Measurements from ENCODE around the gene CDON. TPM values are rescaled to one million over a fixed set of nuclear protein-coding genes. Genes with fewer than 3 reads are reported as not detected.

The CDON gene
- total and polyA plus RNA-seq, 2 donors from 2014 or later = 0.45 to 4.0 TPM

DNA sequence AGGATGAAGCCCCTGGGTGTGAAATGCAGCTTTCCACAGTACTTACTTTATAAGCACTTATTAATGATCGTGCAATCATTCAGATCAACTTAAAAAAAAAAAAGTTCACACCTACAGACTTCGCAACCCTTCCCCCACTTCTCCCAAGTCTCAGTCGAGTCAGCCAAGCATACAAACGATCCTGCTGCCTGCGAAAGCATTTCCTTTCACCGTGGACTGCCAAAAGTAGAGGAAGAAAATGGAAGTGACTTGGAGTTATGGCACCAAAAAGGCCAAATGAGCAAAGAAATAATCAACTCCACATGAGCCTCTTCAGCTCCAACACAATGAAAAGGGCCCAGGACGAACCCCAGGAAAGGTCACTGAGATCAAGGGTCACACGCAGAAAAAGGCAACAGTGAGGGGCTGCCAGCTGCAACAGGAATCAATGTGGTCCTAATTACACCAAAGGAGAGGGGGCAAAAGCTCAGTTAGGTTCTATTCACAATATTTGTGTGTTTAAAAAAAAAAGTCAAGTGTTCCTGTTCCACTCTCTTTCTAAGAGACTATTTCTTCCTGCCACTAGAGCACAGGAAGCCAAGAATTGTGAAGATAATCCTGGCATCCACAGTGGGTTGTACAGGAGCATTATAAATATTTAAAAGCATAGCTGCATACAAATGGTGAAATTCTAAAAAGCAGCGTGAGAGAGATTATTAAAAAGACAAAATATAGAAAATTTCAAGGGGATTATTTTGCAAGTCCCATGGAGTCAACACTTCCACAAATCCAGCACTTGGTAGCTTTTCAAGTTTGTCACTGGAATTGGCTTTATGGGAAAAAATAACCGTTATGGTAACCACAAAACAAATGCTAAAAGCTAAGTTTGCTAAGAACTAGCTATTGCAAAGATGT, 28.4 kb downstream of the CDON start:
- intact Hi-C loops (cut with DNase I) = no loop called here
- peaks cover 0 to 3% (median 0%) of the 10 kb centered on the region in 3 donors for H3K4me1 ChIP-seq (ENCODE audit: control insufficient read depth in 2 of 3, insufficient read depth in 2 of 3, low read depth in 1 of 3, low read length in 3 of 3)
- FAIRE-seq (no peak), DNase-seq (peak in 4 of 5 donors; percentile 22 to 58 (median 36))
- no peaks in the 10 kb centered on the region for H3K27me3 ChIP-seq (ENCODE audit: control insufficient read depth, insufficient read depth, low read length)
- H3K4me3 ChIP-seq (ENCODE audit: low read length in 3 of 3) = no peak overlapping the region
- H3K9me3 ChIP-seq (ENCODE audit: control insufficient read depth in 2 of 3, insufficient read depth in 1 of 3, low read length in 3 of 3) = no peaks in the 10 kb centered on the region
- H3K9ac ChIP-seq (ENCODE audit: low read length in 3 of 3) = no peak overlapping the region
- no peak overlapping the region for H3K27ac ChIP-seq (ENCODE audit: low read depth in 2 of 2, low read length in 2 of 2)
- TF ChIP-seq, protein P1, sequence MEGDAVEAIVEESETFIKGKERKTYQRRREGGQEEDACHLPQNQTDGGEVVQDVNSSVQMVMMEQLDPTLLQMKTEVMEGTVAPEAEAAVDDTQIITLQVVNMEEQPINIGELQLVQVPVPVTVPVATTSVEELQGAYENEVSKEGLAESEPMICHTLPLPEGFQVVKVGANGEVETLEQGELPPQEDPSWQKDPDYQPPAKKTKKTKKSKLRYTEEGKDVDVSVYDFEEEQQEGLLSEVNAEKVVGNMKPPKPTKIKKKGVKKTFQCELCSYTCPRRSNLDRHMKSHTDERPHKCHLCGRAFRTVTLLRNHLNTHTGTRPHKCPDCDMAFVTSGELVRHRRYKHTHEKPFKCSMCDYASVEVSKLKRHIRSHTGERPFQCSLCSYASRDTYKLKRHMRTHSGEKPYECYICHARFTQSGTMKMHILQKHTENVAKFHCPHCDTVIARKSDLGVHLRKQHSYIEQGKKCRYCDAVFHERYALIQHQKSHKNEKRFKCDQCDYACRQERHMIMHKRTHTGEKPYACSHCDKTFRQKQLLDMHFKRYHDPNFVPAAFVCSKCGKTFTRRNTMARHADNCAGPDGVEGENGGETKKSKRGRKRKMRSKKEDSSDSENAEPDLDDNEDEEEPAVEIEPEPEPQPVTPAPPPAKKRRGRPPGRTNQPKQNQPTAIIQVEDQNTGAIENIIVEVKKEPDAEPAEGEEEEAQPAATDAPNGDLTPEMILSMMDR (IDR thresholded peaks at IDR 0.05; ENCODE audit: borderline replicate concordance, extremely low read depth, insufficient read depth) = no peak
- H3K36me3 ChIP-seq (ENCODE audit: control insufficient read depth in 2 of 3, insufficient read depth in 3 of 3, low read length in 3 of 3) = no peaks in the 10 kb centered on the region

DNA sequence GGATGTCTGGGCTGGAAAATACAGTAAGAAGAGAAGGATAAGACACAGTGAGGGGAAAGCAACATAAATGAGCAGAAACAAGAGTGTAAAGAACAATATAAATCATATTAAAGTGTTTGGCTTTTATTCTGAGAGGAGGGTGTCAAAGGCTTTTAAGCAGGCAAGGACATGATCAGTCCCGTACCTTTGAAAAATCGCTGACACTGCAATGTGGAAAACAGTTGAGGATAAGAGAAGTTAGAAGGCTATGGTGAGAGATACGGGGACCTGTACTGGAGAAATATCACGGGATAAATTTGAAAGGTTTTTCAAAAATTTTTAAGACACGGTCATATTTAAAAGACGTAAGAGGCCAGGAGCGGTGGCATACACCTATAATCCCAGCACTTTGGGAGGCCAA, 30.3 kb downstream of the CDON start:
- no peak overlapping the region for H3K4me3 ChIP-seq (ENCODE audit: low read length in 3 of 3)
- no peak for FAIRE-seq
- TF ChIP-seq, protein P1 (IDR thresholded peaks at IDR 0.05; ENCODE audit: borderline replicate concordance, extremely low read depth, insufficient read depth) = no peak
- intact Hi-C loops (cut with DNase I) = no loop called here
- peaks cover 0 to 3% (median 0%) of the 10 kb centered on the region in 3 donors for H3K4me1 ChIP-seq (ENCODE audit: control insufficient read depth in 2 of 3, insufficient read depth in 2 of 3, low read depth in 1 of 3, low read length in 3 of 3)
- H3K27me3 ChIP-seq (ENCODE audit: control insufficient read depth, insufficient read depth, low read length) = no peaks in the 10 kb centered on the region
- no peak overlapping the region for H3K27ac ChIP-seq (ENCODE audit: low read depth in 2 of 2, low read length in 2 of 2)
- H3K36me3 ChIP-seq (ENCODE audit: control insufficient read depth in 2 of 3, insufficient read depth in 3 of 3, low read length in 3 of 3) = no peaks in the 10 kb centered on the region
- no peak for DNase-seq
- no peaks in the 10 kb centered on the region for H3K9me3 ChIP-seq (ENCODE audit: control insufficient read depth in 2 of 3, insufficient read depth in 1 of 3, low read length in 3 of 3)
- H3K9ac ChIP-seq (ENCODE audit: low read length in 3 of 3) = no peak overlapping the region

DNA sequence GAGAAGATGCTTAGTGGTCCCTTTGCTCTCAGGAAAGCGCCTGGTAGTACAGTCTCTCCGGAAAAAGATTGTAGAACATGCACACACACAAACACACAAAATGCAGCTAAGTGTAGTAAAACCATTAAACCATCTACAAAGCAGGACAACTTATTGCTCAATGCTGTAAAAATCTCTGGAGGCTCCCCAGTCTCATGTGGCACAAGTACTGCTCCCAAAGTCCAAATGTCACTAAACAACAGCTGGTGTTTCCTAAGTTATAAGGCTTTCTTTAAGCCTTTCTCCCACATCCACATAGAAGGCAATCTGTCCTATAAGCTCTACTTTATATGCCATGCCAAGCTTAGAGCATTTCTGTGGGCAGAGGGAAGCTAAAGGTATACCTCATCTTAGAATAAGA, 32.9 kb downstream of the CDON start:
- no peak overlapping the region for H3K9ac ChIP-seq (ENCODE audit: low read length in 3 of 3)
- TF ChIP-seq, protein P1 (IDR thresholded peaks at IDR 0.05; ENCODE audit: borderline replicate concordance, extremely low read depth, insufficient read depth) = no peak
- no peaks in the 10 kb centered on the region for H3K27me3 ChIP-seq (ENCODE audit: control insufficient read depth, insufficient read depth, low read length)
- H3K36me3 ChIP-seq (ENCODE audit: control insufficient read depth in 2 of 3, insufficient read depth in 3 of 3, low read length in 3 of 3) = no peaks in the 10 kb centered on the region
- intact Hi-C loops (cut with DNase I) = no loop called here
- H3K4me3 ChIP-seq (ENCODE audit: low read length in 3 of 3) = no peak overlapping the region
- H3K27ac ChIP-seq (ENCODE audit: low read depth in 2 of 2, low read length in 2 of 2) = no peak overlapping the region
- no peaks in the 10 kb centered on the region for H3K9me3 ChIP-seq (ENCODE audit: control insufficient read depth in 2 of 3, insufficient read depth in 1 of 3, low read length in 3 of 3)
- no peak for FAIRE-seq
- no peaks in the 10 kb centered on the region for H3K4me1 ChIP-seq (ENCODE audit: control insufficient read depth in 2 of 3, insufficient read depth in 2 of 3, low read depth in 1 of 3, low read length in 3 of 3)
- no peak for DNase-seq
